Ishikawa (cell line): Measurements from ENCODE around the gene ZNF662.

Experiments
- CEBPB ChIP-seq: IDR thresholded peaks from 2 replicates; pipeline ENCODE4 v1.6.1; 2012
- CREB1 ChIP-seq: IDR thresholded peaks from 2 replicates; pipeline ENCODE4 v1.6.1; 2012; ENCODE audit warnings: low read depth
- EGR1 ChIP-seq: IDR thresholded peaks from 2 replicates; pipeline ENCODE4 v1.6.1; 2012
- EP300 ChIP-seq: IDR thresholded peaks from 2 replicates; pipeline ENCODE4 v1.6.1; 2012; ENCODE audit warnings: borderline replicate concordance
- FOXM1 ChIP-seq: IDR thresholded peaks from 2 replicates; pipeline ENCODE4 v1.6.1; 2012; ENCODE audit warnings: low read depth, borderline replicate concordance
- NFIC ChIP-seq: IDR thresholded peaks from 2 replicates; pipeline ENCODE4 v1.6.1; 2012
- RAD21 ChIP-seq: IDR thresholded peaks from 2 replicates; pipeline ENCODE4 v1.6.1; 2012; ENCODE audit warnings: low read depth
- TAF1 ChIP-seq: IDR thresholded peaks from 2 replicates; pipeline ENCODE4 v1.6.1; 2012; ENCODE audit warnings: low read depth, mild to moderate bottlenecking
- TCF12 ChIP-seq: IDR thresholded peaks from 2 replicates; pipeline ENCODE4 v1.6.1; 2012; ENCODE audit warnings: low read depth
- TEAD4 ChIP-seq: IDR thresholded peaks from 2 replicates; pipeline ENCODE4 v1.6.1; 2012
- USF1 ChIP-seq: IDR thresholded peaks from 2 replicates; pipeline ENCODE4 v1.6.1; 2012
- YY1 ChIP-seq: IDR thresholded peaks from 2 replicates; pipeline ENCODE4 v1.6.1; 2012; ENCODE audit warnings: low read depth
- ZBTB7A ChIP-seq: IDR thresholded peaks from 2 replicates; pipeline ENCODE4 v1.6.1; 2012; ENCODE audit warnings: low read depth
- TF ChIP-seq, protein P1 (sequence below): IDR thresholded peaks from 2 replicates; pipeline ENCODE4 v1.6.1; 2012
- TF ChIP-seq, protein P2 (sequence below): IDR thresholded peaks from 2 replicates; pipeline ENCODE4 v1.6.1; 2012; ENCODE audit warnings: low read depth, mild to moderate bottlenecking

ZNF662 gene

GRCh38 chr3:42875325-42876151, 30.4 kb upstream of the ZNF662 start, which contains the start of gene CYP8B1:
TSS of gene CYP8B1 (minus strand) at chr3:42875879. CDS start at chr3:42875816, 63 bp downstream.
- TF ChIP-seq CREB1 (no peak), TAF1 (no peak)

GRCh38 chr3:42876401-42876800, 29.5 kb upstream of the ZNF662 start:
- TF ChIP-seq CREB1 (no peak), EP300 (no peak), TEAD4 (no peak), CEBPB (no peak), YY1 (no peak), RAD21 (no peak), FOXM1 (no peak), TCF12 (no peak), USF1 (no peak), TAF1 (no peak), ZBTB7A (no peak), NFIC (no peak), EGR1 (no peak)
- TF ChIP-seq, protein P1, sequence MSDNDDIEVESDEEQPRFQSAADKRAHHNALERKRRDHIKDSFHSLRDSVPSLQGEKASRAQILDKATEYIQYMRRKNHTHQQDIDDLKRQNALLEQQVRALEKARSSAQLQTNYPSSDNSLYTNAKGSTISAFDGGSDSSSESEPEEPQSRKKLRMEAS: no peak
- TF ChIP-seq, protein P2, sequence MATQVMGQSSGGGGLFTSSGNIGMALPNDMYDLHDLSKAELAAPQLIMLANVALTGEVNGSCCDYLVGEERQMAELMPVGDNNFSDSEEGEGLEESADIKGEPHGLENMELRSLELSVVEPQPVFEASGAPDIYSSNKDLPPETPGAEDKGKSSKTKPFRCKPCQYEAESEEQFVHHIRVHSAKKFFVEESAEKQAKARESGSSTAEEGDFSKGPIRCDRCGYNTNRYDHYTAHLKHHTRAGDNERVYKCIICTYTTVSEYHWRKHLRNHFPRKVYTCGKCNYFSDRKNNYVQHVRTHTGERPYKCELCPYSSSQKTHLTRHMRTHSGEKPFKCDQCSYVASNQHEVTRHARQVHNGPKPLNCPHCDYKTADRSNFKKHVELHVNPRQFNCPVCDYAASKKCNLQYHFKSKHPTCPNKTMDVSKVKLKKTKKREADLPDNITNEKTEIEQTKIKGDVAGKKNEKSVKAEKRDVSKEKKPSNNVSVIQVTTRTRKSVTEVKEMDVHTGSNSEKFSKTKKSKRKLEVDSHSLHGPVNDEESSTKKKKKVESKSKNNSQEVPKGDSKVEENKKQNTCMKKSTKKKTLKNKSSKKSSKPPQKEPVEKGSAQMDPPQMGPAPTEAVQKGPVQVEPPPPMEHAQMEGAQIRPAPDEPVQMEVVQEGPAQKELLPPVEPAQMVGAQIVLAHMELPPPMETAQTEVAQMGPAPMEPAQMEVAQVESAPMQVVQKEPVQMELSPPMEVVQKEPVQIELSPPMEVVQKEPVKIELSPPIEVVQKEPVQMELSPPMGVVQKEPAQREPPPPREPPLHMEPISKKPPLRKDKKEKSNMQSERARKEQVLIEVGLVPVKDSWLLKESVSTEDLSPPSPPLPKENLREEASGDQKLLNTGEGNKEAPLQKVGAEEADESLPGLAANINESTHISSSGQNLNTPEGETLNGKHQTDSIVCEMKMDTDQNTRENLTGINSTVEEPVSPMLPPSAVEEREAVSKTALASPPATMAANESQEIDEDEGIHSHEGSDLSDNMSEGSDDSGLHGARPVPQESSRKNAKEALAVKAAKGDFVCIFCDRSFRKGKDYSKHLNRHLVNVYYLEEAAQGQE: no peak

GRCh38 chr3:42876940-42877720, 28.8 kb upstream of the ZNF662 start:
- TF ChIP-seq YY1: no peak

- TF ChIP-seq EP300 (no peak), EGR1 (no peak), USF1 (no peak), YY1 (no peak), CEBPB (no peak), TAF1 (no peak), RAD21 (no peak), ZBTB7A (no peak), TEAD4 (no peak), TCF12 (no peak), NFIC (no peak), FOXM1 (no peak), CREB1 (no peak)
- TF ChIP-seq, protein P2: no peak
- TF ChIP-seq, protein P1: no peak
These were observed 28.1 kb upstream of the ZNF662 start for GRCh38 chr3:42877881-42878280.

DNA sequence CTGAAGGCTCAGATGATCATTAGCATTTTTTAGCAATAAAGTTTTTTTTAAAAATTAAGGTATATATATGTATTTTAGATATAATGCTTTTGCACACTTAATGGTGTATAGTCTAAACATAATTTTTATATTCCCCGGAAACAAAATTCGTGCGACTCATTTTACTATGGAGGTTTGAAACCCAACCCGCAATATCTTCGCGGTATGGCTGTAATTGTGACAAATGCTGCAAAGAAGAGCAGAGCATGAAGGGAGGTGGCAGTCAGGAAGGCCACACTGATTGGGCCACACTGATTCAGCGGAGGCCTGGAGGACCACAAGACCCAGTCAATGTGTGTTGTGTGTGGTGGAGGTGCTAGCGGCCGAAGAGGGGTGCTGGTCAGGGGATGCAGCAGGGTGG, 25.8 kb upstream of the ZNF662 start:
- no peak for TF ChIP-seq FOXM1
- TF ChIP-seq TAF1: no peak
- no peak for TF ChIP-seq EP300
